GM18907 (cell line): ENCODE results near the gene MPZL1.

ENCODE experiments used
- ATAC-seq: cut with Tn5 transposase; IDR thresholded peaks from one replicate; pipeline ENCODE4 v1.9.1; 2021; ENCODE audit warnings: mild to moderate bottlenecking, moderate library complexity; ENCODE audit not compliant: unreplicated experiment

MPZL1 gene

GRCh38 chr1:167695147-167695546 lies 26.6 kb upstream of the MPZL1 start:
- no peak for ATAC-seq

- ATAC-seq = no peak
These were observed 25.8 kb upstream of the MPZL1 start for GRCh38 chr1:167695756-167696561.

- no peak for ATAC-seq
These were observed 24.1 kb upstream of the MPZL1 start for GRCh38 chr1:167697667-167698141.

GRCh38 chr1:167698313-167698712 lies 23.5 kb upstream of the MPZL1 start:
- no peak for ATAC-seq

GRCh38 chr1:167701510-167701909 lies 20.3 kb upstream of the MPZL1 start:
- ATAC-seq = no peak

GRCh38 chr1:167703557-167703956 lies 18.2 kb upstream of the MPZL1 start:
- no peak for ATAC-seq

- ATAC-seq = no peak
These were observed 17.1 kb upstream of the MPZL1 start for GRCh38 chr1:167704715-167705114.

- ATAC-seq = no peak
These were observed 16.5 kb upstream of the MPZL1 start for GRCh38 chr1:167705250-167705649.

GRCh38 chr1:167706363-167706762 lies 15.4 kb upstream of the MPZL1 start:
- no peak for ATAC-seq

GRCh38 chr1:167706931-167707877 lies 14.6 kb upstream of the MPZL1 start:
- no peak for ATAC-seq

GRCh38 chr1:167707942-167708341 lies 13.8 kb upstream of the MPZL1 start:
- no peak for ATAC-seq

GRCh38 chr1:167708940-167709389 lies 12.8 kb upstream of the MPZL1 start:
- ATAC-seq = peak; percentile 47

- ATAC-seq = no peak
These were observed 10.9 kb upstream of the MPZL1 start for GRCh38 chr1:167710836-167711235.

GRCh38 chr1:167711797-167712196 lies 10.0 kb upstream of the MPZL1 start:
- ATAC-seq = no peak

GRCh38 chr1:167713330-167714081 lies 8.3 kb upstream of the MPZL1 start:
- ATAC-seq = no peak

GRCh38 chr1:167714098-167714438 lies 7.7 kb upstream of the MPZL1 start:
- ATAC-seq = peak; percentile 60

- ATAC-seq = peak; percentile 60
These were observed 7.2 kb upstream of the MPZL1 start for GRCh38 chr1:167714439-167715156.

- ATAC-seq = peak; percentile 56
These were observed 6.4 kb upstream of the MPZL1 start for GRCh38 chr1:167715157-167715999.

- ATAC-seq = no peak
These were observed 5.8 kb upstream of the MPZL1 start for GRCh38 chr1:167716000-167716271.

GRCh38 chr1:167717351-167717750 lies 4.4 kb upstream of the MPZL1 start:
- ATAC-seq = no peak
